SK-N-SH treated with all-trans-retinoic acid at 6 μM for 48 hours (cell line): ENCODE data around the gene DCPS.
"Not testable (repeated sequence)": the region's sequence is repeated elsewhere in the genome, so short reads cannot be mapped to it uniquely, and the experiment has no call there.

ENCODE experiments used
- ATAC-seq: fragments of 200-7000 bp; cut with Tn5 transposase; 3 replicates; pipeline ENCODE4 v1.9.1; 2020; ENCODE audit warnings: mild to moderate bottlenecking, moderate library complexity
- ARNTL ChIP-seq: fragments of 450-650 bp; formaldehyde crosslinking; IDR thresholded peaks from 2 replicates; pipeline ENCODE4 v1.5.0; 2020; ENCODE audit warnings: low read depth, mild to moderate bottlenecking, moderate library complexity, borderline replicate concordance
- BACH2 ChIP-seq: fragments of 250-450 bp; sonication (Bioruptor Pico); IDR thresholded peaks from 2 replicates; pipeline ENCODE4 v1.9.0; 2021; ENCODE audit warnings: mild to moderate bottlenecking, borderline replicate concordance
- CREB5 ChIP-seq: fragments of 250-450 bp; sonication (Bioruptor Pico); IDR thresholded peaks from 2 replicates; pipeline ENCODE4 v1.5.1; 2020; ENCODE audit warnings: low read depth, mild to moderate bottlenecking, moderate library complexity
- CSDC2 ChIP-seq: fragments of 250-450 bp; sonication (Bioruptor Pico); IDR thresholded peaks from 2 replicates; pipeline ENCODE4 v1.5.0; 2020; ENCODE audit warnings: mild to moderate bottlenecking, moderate library complexity
- ESRRG ChIP-seq: fragments of 250-450 bp; sonication (Bioruptor Pico); IDR thresholded peaks from 2 replicates; pipeline ENCODE4 v1.6.1; 2021; ENCODE audit warnings: mild to moderate bottlenecking
- GLIS3 ChIP-seq: fragments of 250-450 bp; sonication (Bioruptor Pico); IDR thresholded peaks from 2 replicates; pipeline ENCODE4 v1.5.0; 2020; ENCODE audit warnings: mild to moderate bottlenecking, moderate library complexity
- ISL1 ChIP-seq: fragments of 250-450 bp; sonication (Bioruptor Pico); IDR thresholded peaks from 2 replicates; pipeline ENCODE4 v2.1.2; 2022; ENCODE audit warnings: mild to moderate bottlenecking, moderate library complexity
- OSR1 ChIP-seq: fragments of 250-450 bp; sonication (Bioruptor Pico); IDR thresholded peaks from 2 replicates; pipeline ENCODE4 v1.8.0; 2022; ENCODE audit warnings: moderate library complexity, mild to moderate bottlenecking, inconsistent platforms
- PATZ1 ChIP-seq: fragments of 250-450 bp; sonication (Bioruptor Pico); IDR thresholded peaks from 2 replicates; pipeline ENCODE4 v1.8.0; 2020; ENCODE audit warnings: mild to moderate bottlenecking, moderate library complexity, borderline replicate concordance
- POU6F1 ChIP-seq: fragments of 250-450 bp; sonication (Bioruptor Pico); IDR thresholded peaks from 2 replicates; pipeline ENCODE4 v1.8.0; 2021; ENCODE audit warnings: low read depth, mild to moderate bottlenecking, moderate library complexity, borderline replicate concordance
- PPARA ChIP-seq: fragments of 250-450 bp; sonication (Bioruptor Pico); IDR thresholded peaks from 2 replicates; pipeline ENCODE4 v1.5.0; 2020; ENCODE audit warnings: mild to moderate bottlenecking, borderline replicate concordance
- RARB ChIP-seq: fragments of 250-450 bp; sonication (Bioruptor Pico); IDR thresholded peaks from 2 replicates; pipeline ENCODE4 v1.8.0; 2021; ENCODE audit warnings: mild to moderate bottlenecking, moderate library complexity
- SNAI2 ChIP-seq: fragments of 250-450 bp; sonication (Bioruptor Pico); IDR thresholded peaks from 2 replicates; pipeline ENCODE4 v1.5.0; 2020; ENCODE audit warnings: mild to moderate bottlenecking, moderate library complexity
- TCF4 ChIP-seq: fragments of 250-450 bp; sonication (Bioruptor Pico); IDR thresholded peaks from 2 replicates; pipeline ENCODE4 v1.8.0; 2021; ENCODE audit warnings: mild to moderate bottlenecking, moderate library complexity, borderline replicate concordance
- TOX ChIP-seq: fragments of 250-450 bp; sonication (Bioruptor Pico); IDR thresholded peaks from 2 replicates; pipeline ENCODE4 v1.8.0; 2021; ENCODE audit warnings: mild to moderate bottlenecking, moderate library complexity, borderline replicate concordance
- ZC3H10 ChIP-seq: fragments of 250-450 bp; sonication (Bioruptor Pico); IDR thresholded peaks from 2 replicates; pipeline ENCODE4 v1.5.1; 2021; ENCODE audit warnings: mild to moderate bottlenecking, moderate library complexity
- ZFP3 ChIP-seq: fragments of 250-450 bp; sonication (Bioruptor Pico); IDR thresholded peaks from 2 replicates; pipeline ENCODE4 v1.5.0; 2020; ENCODE audit warnings: mild to moderate bottlenecking, moderate library complexity
- ZFP30 ChIP-seq: fragments of 450-650 bp; formaldehyde crosslinking; IDR thresholded peaks from 2 replicates; pipeline ENCODE4 v1.5.0; 2022; ENCODE audit warnings: mild to moderate bottlenecking, moderate library complexity
- ZNF565 ChIP-seq: fragments of 450-650 bp; formaldehyde crosslinking; conservative IDR thresholded peaks from 2 replicates; pipeline ENCODE4 v1.5.0; 2020; ENCODE audit warnings: low read depth, mild to moderate bottlenecking, moderate library complexity
- ZNF70 ChIP-seq: fragments of 450-650 bp; formaldehyde crosslinking; IDR thresholded peaks from 2 replicates; pipeline ENCODE4 v1.5.0; 2020; ENCODE audit warnings: mild to moderate bottlenecking, moderate library complexity
- TF ChIP-seq, protein P1 (sequence below): fragments of 250-450 bp; sonication (Bioruptor Pico); IDR thresholded peaks from 2 replicates; pipeline ENCODE4 v1.5.0; 2020; ENCODE audit warnings: mild to moderate bottlenecking, moderate library complexity

Gene DCPS

GRCh38 chr11:126303623-126304456, at the start of gene DCPS:
Gene DCPS (plus strand): TSS chr11:126304060. CDS start chr11:126304081, 21 bp downstream.
- ATAC-seq = peak; percentile 97
- TF ChIP-seq, protein P1, sequence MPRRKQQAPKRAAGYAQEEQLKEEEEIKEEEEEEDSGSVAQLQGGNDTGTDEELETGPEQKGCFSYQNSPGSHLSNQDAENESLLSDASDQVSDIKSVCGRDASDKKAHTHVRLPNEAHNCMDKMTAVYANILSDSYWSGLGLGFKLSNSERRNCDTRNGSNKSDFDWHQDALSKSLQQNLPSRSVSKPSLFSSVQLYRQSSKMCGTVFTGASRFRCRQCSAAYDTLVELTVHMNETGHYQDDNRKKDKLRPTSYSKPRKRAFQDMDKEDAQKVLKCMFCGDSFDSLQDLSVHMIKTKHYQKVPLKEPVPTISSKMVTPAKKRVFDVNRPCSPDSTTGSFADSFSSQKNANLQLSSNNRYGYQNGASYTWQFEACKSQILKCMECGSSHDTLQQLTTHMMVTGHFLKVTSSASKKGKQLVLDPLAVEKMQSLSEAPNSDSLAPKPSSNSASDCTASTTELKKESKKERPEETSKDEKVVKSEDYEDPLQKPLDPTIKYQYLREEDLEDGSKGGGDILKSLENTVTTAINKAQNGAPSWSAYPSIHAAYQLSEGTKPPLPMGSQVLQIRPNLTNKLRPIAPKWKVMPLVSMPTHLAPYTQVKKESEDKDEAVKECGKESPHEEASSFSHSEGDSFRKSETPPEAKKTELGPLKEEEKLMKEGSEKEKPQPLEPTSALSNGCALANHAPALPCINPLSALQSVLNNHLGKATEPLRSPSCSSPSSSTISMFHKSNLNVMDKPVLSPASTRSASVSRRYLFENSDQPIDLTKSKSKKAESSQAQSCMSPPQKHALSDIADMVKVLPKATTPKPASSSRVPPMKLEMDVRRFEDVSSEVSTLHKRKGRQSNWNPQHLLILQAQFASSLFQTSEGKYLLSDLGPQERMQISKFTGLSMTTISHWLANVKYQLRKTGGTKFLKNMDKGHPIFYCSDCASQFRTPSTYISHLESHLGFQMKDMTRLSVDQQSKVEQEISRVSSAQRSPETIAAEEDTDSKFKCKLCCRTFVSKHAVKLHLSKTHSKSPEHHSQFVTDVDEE (CRISPR knock-in tag) = peak; percentile 22; the same call in 1 of the 2 replicates
- TF ChIP-seq TOX (CRISPR knock-in tag) = no peak
- no peak; the same call in 1 of the 2 replicates for TF ChIP-seq TCF4 (CRISPR knock-in tag)
- no peak for TF ChIP-seq ZNF70 (CRISPR knock-in tag)
- TF ChIP-seq GLIS3 = peak; percentile 79; the same call in 1 of the 2 replicates
- no peak for TF ChIP-seq RARB
- TF ChIP-seq CREB5 (CRISPR knock-in tag) = no peak
- no peak for TF ChIP-seq PATZ1 (CRISPR knock-in tag)
- no peak for TF ChIP-seq ZFP30 (CRISPR knock-in tag)
- TF ChIP-seq ZNF565 (CRISPR knock-in tag) = no peak
- TF ChIP-seq CSDC2 = no peak; the same call in 1 of the 2 replicates
- 0 out of 2 replicates have a peak, but pooled peaks have one; percentile 31 for TF ChIP-seq ZFP3 (CRISPR knock-in tag)
- TF ChIP-seq ZC3H10 (CRISPR knock-in tag) = no peak
- no peak for TF ChIP-seq SNAI2
- no peak for TF ChIP-seq ESRRG
- TF ChIP-seq BACH2 = no peak
- TF ChIP-seq ARNTL (CRISPR knock-in tag) = no peak
- TF ChIP-seq PPARA (CRISPR knock-in tag) = no peak
- TF ChIP-seq, all 23 proteins: peak for 3

- TF ChIP-seq GLIS3 (no peak), ZC3H10 (CRISPR knock-in tag) (no peak)
- ATAC-seq = no peak
These were observed 49.0 kb upstream of the DCPS start for GRCh38 chr11:126254819-126255218.

- not testable (repeated sequence) for ATAC-seq
These were observed 48.4 kb upstream of the DCPS start for GRCh38 chr11:126255507-126255906.

DNA sequence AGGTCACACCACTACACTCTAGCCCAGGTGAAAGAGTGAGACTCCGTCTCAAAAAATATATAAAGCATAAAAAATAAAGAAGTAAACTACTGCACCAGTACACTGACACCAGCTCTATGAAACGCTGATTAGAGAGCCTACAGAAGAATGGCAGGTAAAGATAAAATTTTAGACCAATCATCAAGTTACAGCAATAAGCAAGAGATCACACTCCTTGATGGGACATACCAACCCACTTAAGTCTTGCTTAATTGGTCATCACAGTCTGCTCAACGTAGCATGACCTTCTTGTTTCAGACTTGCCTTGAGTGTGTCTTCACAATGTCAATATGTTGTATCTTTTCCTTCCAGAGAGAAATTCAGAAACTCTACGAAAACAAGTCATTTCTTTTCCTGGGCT, 47.6 kb upstream of the DCPS start:
- ATAC-seq = no peak
- TF ChIP-seq PATZ1 (CRISPR knock-in tag) (no peak), POU6F1 (CRISPR knock-in tag) (no peak), ISL1 (CRISPR knock-in tag) (no peak), ESRRG (no peak), CSDC2 (no peak), OSR1 (CRISPR knock-in tag) (no peak), GLIS3 (no peak), ZNF565 (CRISPR knock-in tag) (no peak)
